AG09309 (cell line): ENCODE results near the gene MEIS2.

Experiments used
- DNase-seq: peaks from one replicate; pipeline ENCODE4 v3.0.0-alpha.2; 2010; ENCODE audit warnings: low read depth
- H3K4me3 ChIP-seq: 2 replicates; pipeline ENCODE4 v1.5.1; 2011; ENCODE audit warnings: mild to moderate bottlenecking, low read depth, low read length, moderate library complexity; ENCODE audit not compliant: control insufficient read depth
- CTCF ChIP-seq: IDR thresholded peaks from 2 replicates; pipeline ENCODE4 v1.5.1; 2011; ENCODE audit warnings: mild to moderate bottlenecking, low read depth, low read length, inconsistent platforms; ENCODE audit not compliant: insufficient read depth, control insufficient read depth; ENCODE audit errors: missing control alignments

Gene MEIS2

DNA sequence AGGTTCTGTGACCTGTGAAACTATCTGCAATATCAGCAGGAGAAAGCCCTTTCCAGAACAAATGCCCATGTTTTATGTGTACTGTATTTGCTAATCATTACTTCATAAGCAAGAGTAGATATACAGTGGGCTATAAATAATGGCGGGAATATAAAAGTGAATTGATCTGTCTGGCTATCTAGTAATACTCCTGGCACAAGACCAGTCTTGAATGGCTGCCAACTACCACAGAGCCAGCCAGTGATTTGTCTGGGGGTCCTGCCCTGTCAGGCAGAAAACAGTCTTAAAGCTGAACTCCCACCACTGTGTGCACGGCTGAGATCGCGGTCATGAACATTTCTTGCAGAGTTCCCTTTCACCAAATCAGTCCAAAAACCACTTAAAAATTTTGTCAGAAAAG lies 176.3 kb downstream of the MEIS2 start:
- no peak for DNase-seq
- H3K4me3 ChIP-seq, result no peak overlapping the region
- no peak for TF ChIP-seq CTCF

GRCh38 chr15:36921484-36922091 lies 178.8 kb downstream of the MEIS2 start:
- no peak for DNase-seq
- H3K4me3 ChIP-seq, result no peak overlapping the region
- TF ChIP-seq CTCF, result no peak

GRCh38 chr15:36917411-36918267 lies 182.7 kb downstream of the MEIS2 start:
- H3K4me3 ChIP-seq, result no peak overlapping the region
- DNase-seq, result no peak
- TF ChIP-seq CTCF, result no peak

- no peak for TF ChIP-seq CTCF
- H3K4me3 ChIP-seq, result no peak overlapping the region
- DNase-seq, result no peak
Measured at GRCh38 chr15:36914960-36915808, 185.2 kb downstream of the MEIS2 start.

GRCh38 chr15:36914466-36914865 lies 185.9 kb downstream of the MEIS2 start:
- no peak overlapping the region for H3K4me3 ChIP-seq
- DNase-seq, result no peak
- no peak for TF ChIP-seq CTCF

GRCh38 chr15:36912311-36912712 lies 188.0 kb downstream of the MEIS2 start:
- H3K4me3 ChIP-seq, result no peak overlapping the region
- DNase-seq, result no peak
- TF ChIP-seq CTCF, result no peak
